Neural cell (in vitro differentiated cells): ENCODE measurements around the gene DNM3. TPM values are rescaled to one million over a fixed set of nuclear protein-coding genes. Genes with fewer than 3 reads are reported as not detected.

Source experiments
- H2AFZ ChIP-seq: fragments of 200-600, 300-800 bp; sonication (generic), shearing (Covaris generic); 2 replicates; pipeline ENCODE4 v1.6.0; 2014; ENCODE audit warnings: low read depth, mild to moderate bottlenecking, antibody characterized with exemption, low read length, moderate library complexity
- H3F3A ChIP-seq: fragments of 200-600 bp; shearing (Covaris generic); 2 replicates; pipeline ENCODE4 v1.6.1; 2016; ENCODE audit warnings: mild to moderate bottlenecking, moderate library complexity, mixed read lengths, antibody characterized with exemption, low read length; ENCODE audit not compliant: insufficient read depth, poor library complexity, severe bottlenecking
- H3K27ac ChIP-seq: fragments of 200-600, 300-800 bp; sonication (generic), shearing (Covaris generic); 2 replicates; pipeline ENCODE4 v1.5.1; 2014; ENCODE audit warnings: mild to moderate bottlenecking, low read length, moderate library complexity
- H3K27me3 ChIP-seq: fragments of 300-800, 200-600 bp; sonication (generic), shearing (Covaris generic); 2 replicates; pipeline ENCODE4 v1.6.0; 2014; ENCODE audit warnings: mild to moderate bottlenecking, low read depth, low read length, moderate library complexity; ENCODE audit not compliant: insufficient read depth
- H3K36me3 ChIP-seq: fragments of 300-800, 200-600 bp; sonication (generic), shearing (Covaris generic); 2 replicates; pipeline ENCODE4 v1.5.1; 2014; ENCODE audit warnings: mild to moderate bottlenecking, antibody characterized with exemption, low read length, moderate library complexity; ENCODE audit not compliant: insufficient read depth
- H3K4me2 ChIP-seq: fragments of 300-800, 200-600 bp; sonication (generic), shearing (Covaris generic); 2 replicates; pipeline ENCODE4 v1.6.0; 2014; ENCODE audit warnings: mild to moderate bottlenecking, low read length
- H3K4me3 ChIP-seq: fragments of 300-800, 200-600 bp; sonication (generic), shearing (Covaris generic); 2 replicates; pipeline ENCODE4 v1.5.1; 2014; ENCODE audit warnings: mild to moderate bottlenecking, low read length, moderate library complexity
- H3K79me2 ChIP-seq: fragments of 200-600 bp; shearing (Covaris generic); replicated peaks from 2 replicates; pipeline ENCODE4 v1.6.0; 2014; ENCODE audit warnings: mild to moderate bottlenecking, low read length, moderate library complexity; ENCODE audit not compliant: insufficient read depth
- H3K9ac ChIP-seq: fragments of 300-800, 200-600 bp; sonication (generic), shearing (Covaris generic); 2 replicates; pipeline ENCODE4 v1.6.1; 2016; ENCODE audit warnings: mild to moderate bottlenecking, low read length, mixed read lengths
- H3K9me2 ChIP-seq: fragments of 200-600 bp; shearing (Covaris generic); 2 replicates; pipeline ENCODE4 v1.6.1; 2016; ENCODE audit warnings: mild to moderate bottlenecking, low read length, mixed read lengths; ENCODE audit not compliant: insufficient read depth
- H3K9me3 ChIP-seq: fragments of 200-600, 300-800 bp; sonication (generic), shearing (Covaris generic); 2 replicates; pipeline ENCODE4 v1.6.1; 2016; ENCODE audit warnings: mild to moderate bottlenecking, mixed run types, low read length, moderate library complexity, mixed read lengths
- H4K20me1 ChIP-seq: fragments of 200-600 bp; shearing (Covaris generic); 2 replicates; pipeline ENCODE4 v1.6.1; 2016; ENCODE audit warnings: mild to moderate bottlenecking, mixed run types; ENCODE audit not compliant: insufficient read depth
- CTCF ChIP-seq: fragments of 450-650 bp; IDR thresholded peaks from 2 replicates; pipeline ENCODE4 v1.5.1; 2014; ENCODE audit warnings: antibody characterized with exemption, mild to moderate bottlenecking, moderate library complexity; ENCODE audit not compliant: poor library complexity, severe bottlenecking
- EP300 ChIP-seq: fragments of 450-650 bp; conservative IDR thresholded peaks from 2 replicates; pipeline ENCODE4 v1.6.1; 2014; ENCODE audit warnings: antibody characterized with exemption, mild to moderate bottlenecking, moderate library complexity; ENCODE audit not compliant: poor library complexity, severe bottlenecking
- EZH2 ChIP-seq: fragments of 200-600, 300-800 bp; shearing (Covaris generic), sonication (generic); IDR thresholded peaks from 2 replicates; pipeline ENCODE4 v1.6.1; 2014; ENCODE audit warnings: antibody characterized with exemption, low read length, borderline replicate concordance, mild to moderate bottlenecking; ENCODE audit not compliant: insufficient read depth, poor library complexity, severe bottlenecking
- MXI1 ChIP-seq: fragments of 450-650 bp; conservative IDR thresholded peaks from 2 replicates; pipeline ENCODE4 v1.6.1; 2014; ENCODE audit warnings: antibody characterized with exemption, mild to moderate bottlenecking; ENCODE audit not compliant: poor library complexity, severe bottlenecking
- POLR2AphosphoS5 ChIP-seq: IDR thresholded peaks from 2 replicates; pipeline ENCODE4 v1.6.1; 2012
- RAD21 ChIP-seq: fragments of 450-650 bp; conservative IDR thresholded peaks from 2 replicates; pipeline ENCODE4 v1.6.1; 2014; ENCODE audit warnings: antibody characterized with exemption, mild to moderate bottlenecking, moderate library complexity
- REST ChIP-seq: IDR thresholded peaks from 2 replicates; pipeline ENCODE4 v1.6.1; 2012; ENCODE audit warnings: borderline replicate concordance
- SMC3 ChIP-seq: fragments of 450-650 bp; conservative IDR thresholded peaks from 2 replicates; pipeline ENCODE4 v1.6.1; 2014; ENCODE audit warnings: antibody characterized with exemption, mild to moderate bottlenecking, moderate library complexity; ENCODE audit not compliant: poor library complexity
- TAF1 ChIP-seq: IDR thresholded peaks from 2 replicates; pipeline ENCODE4 v1.6.1; 2012; ENCODE audit warnings: low read depth
- polyA plus RNA-seq: library from polyadenylated mRNA; depleted of rRNA; stranded (reverse); fragments of >200 nt; gene quantifications from 2 replicates; pipeline ENCODE4 v1.2.3, GENCODE V29; 2014

DNM3 gene
- polyA plus RNA-seq, 1 donor from 2014 or later, result 37.1 TPM

- Histone ChIP-seq H3K79me2 (no peaks in the 10 kb centered on the region), H2AFZ (no peak overlapping the region), H3K9me3 (no peaks in the 10 kb centered on the region), H3K9me2 (no peaks in the 10 kb centered on the region), H3K27ac (no peak overlapping the region), H4K20me1 (no peaks in the 10 kb centered on the region), H3K36me3 (no peaks in the 10 kb centered on the region), H3K9ac (no peak overlapping the region), H3F3A (no peaks in the 10 kb centered on the region), H3K4me3 (no peak overlapping the region), H3K4me2 (no peak overlapping the region), H3K27me3 (no peaks in the 10 kb centered on the region)
- TF ChIP-seq EZH2 (no peak), POLR2AphosphoS5 (no peak), SMC3 (no peak), CTCF (no peak), EP300 (no peak), REST (no peak), TAF1 (no peak), RAD21 (no peak)
Observed at GRCh38 chr1:172275478-172275877, 434.2 kb downstream of the DNM3 start.

GRCh38 chr1:172276120-172276818, 435.0 kb downstream of the DNM3 start:
- no peak overlapping the region for H3K4me3 ChIP-seq
- no peaks in the 10 kb centered on the region for H3K9me3 ChIP-seq
- no peak overlapping the region for H3K27ac ChIP-seq
- H3K27me3 ChIP-seq, result no peaks in the 10 kb centered on the region
- no peaks in the 10 kb centered on the region for H3K9me2 ChIP-seq
- no peak overlapping the region for H3K9ac ChIP-seq
- H4K20me1 ChIP-seq, result no peaks in the 10 kb centered on the region
- TF ChIP-seq MXI1, result no peak
- TF ChIP-seq EZH2, result no peak
- no peak for TF ChIP-seq CTCF
- TF ChIP-seq EP300, result no peak
- no peak for TF ChIP-seq TAF1
- TF ChIP-seq RAD21, result no peak
- TF ChIP-seq REST, result no peak
- no peak for TF ChIP-seq SMC3
- TF ChIP-seq POLR2AphosphoS5, result no peak
- no peak overlapping the region for H3K4me2 ChIP-seq
- no peaks in the 10 kb centered on the region for H3K79me2 ChIP-seq
- H2AFZ ChIP-seq, result no peak overlapping the region
- H3K36me3 ChIP-seq, result no peaks in the 10 kb centered on the region
- no peaks in the 10 kb centered on the region for H3F3A ChIP-seq
